ENCODE data around the gene PPP1R16B. TPM values are rescaled to one million over a fixed set of nuclear protein-coding genes. Genes with fewer than 3 reads are reported as not detected.

PPP1R16B gene
- total RNA-seq, 2 donors from 2014 or later, result 143 to 184 TPM

Other genes with a start within 250 kb of the PPP1R16B start
- not detected for gene ADIG, start 224.5 kb upstream of the PPP1R16B start, total RNA-seq
- gene ARHGAP40, start 203.9 kb upstream of the PPP1R16B start, total RNA-seq, result not detected
- under 1 TPM in 1 of 2 donors, not detected in 1; 0.12 TPM for gene SLC32A1, start 81.2 kb upstream of the PPP1R16B start, total RNA-seq
- gene ACTR5, start 57.2 kb upstream of the PPP1R16B start, total RNA-seq, result 1 to 10 TPM; 8.2 to 8.7 TPM
- gene FAM83D, start 120.7 kb downstream of the PPP1R16B start, total RNA-seq, result 10 to 100 TPM; 10.4 to 10.5 TPM
- gene DHX35, start 156.6 kb downstream of the PPP1R16B start, total RNA-seq, result 10 to 100 TPM in 1 of 2 donors, 1 to 10 TPM in 1; 9.4 to 14.2 TPM

All from activated T-cell treated with anti-CD3 and anti-CD28 coated beads, Interleukin-2, amount 50 U/mL, for 72 hours (primary cell).